GM08714 (cell line): ENCODE data around the gene GMIP.

ENCODE experiments used
- H3K4me3 ChIP-seq: fragments of 200-500 bp; sonication (Bioruptor generic); 2 replicates; pipeline ENCODE4 v1.5.1; 2014; ENCODE audit warnings: mild to moderate bottlenecking, low read length, inconsistent platforms
- ZNF274 ChIP-seq: IDR thresholded peaks from 2 replicates; pipeline ENCODE4 v1.6.1; 2012; ENCODE audit warnings: mild to moderate bottlenecking, low read depth, low read length

Gene GMIP

DNA sequence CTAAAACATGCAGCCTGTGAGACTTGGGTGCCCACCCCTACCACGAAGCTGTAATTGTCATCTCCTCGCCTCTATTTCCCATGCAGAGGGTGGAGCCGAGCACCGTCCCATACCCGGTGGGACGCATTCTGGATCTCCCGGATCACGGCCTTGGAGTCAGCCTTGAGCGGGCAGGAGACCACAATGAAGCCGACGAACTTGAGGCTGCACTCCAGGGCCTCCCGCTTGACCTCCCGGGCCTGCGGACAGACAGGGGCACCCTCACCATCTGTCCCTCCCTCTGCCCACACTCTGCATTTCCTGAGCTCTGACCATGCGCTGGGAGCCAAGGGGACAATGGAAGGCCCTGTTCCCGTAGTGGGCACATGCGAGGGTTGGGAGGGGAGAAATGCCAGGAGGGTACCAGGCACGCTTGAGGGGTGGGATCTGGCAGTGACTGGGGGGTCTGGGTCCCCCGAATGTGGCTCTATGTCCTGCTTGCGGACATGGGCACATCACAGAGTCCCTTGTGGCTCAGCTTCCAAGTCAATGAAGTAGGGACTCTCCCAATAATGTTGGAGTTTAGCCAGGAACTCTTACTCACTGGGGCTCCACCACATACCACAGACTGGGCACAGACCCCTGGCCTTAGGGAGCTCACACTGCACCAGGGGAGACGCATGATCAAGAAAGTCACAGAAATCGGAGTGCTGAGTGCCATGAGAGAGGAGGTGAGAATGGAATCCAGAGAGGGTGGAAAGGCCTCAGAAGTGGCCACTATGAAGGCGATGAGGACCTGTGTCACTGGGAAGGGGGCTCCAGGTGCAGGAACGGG lies 9.2 kb upstream of the GMIP start:
- no peak overlapping the region for H3K4me3 ChIP-seq
- no peak for TF ChIP-seq ZNF274

DNA sequence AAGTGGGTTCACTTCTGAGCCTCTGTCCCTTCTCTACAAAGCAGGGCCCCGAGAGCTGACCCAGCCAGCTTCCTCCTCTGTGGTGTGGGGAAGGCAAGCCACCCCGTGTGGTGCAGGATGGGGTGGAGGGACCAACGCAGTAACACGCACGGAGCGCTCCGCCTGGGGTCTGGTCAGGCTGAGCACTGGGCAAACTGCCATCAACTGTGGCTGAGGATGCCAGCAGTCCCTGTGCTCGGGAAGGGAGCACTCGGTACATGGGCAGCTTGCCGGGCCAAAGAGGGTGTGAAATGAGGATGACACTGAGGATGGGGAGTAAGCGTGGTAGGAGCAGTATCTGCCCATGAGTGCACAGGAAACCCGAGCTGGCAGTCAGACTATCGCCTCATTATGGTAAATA lies 7.6 kb upstream of the GMIP start:
- no peak for TF ChIP-seq ZNF274
- H3K4me3 ChIP-seq: no peak overlapping the region

DNA sequence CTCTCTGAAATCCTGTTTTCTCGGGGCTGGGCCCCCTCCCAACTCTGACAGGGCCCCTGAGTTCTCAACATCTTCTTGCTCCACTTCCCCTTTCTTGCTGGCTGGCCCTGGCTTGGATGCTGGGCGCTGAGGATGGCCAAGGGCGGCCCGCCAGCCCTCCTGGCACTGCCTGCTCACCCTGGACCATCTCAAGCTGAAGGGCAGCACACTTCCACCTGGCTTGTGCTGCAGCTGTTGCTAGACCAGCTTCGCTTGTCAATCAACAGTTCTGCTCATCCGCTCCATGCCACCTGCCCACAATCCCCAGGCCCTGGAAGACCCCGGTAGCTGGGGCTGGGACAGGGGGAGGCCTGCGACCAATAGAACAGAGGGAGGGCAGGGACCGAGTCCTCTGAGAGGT lies 6.9 kb upstream of the GMIP start:
- no peak overlapping the region for H3K4me3 ChIP-seq
- TF ChIP-seq ZNF274: no peak

DNA sequence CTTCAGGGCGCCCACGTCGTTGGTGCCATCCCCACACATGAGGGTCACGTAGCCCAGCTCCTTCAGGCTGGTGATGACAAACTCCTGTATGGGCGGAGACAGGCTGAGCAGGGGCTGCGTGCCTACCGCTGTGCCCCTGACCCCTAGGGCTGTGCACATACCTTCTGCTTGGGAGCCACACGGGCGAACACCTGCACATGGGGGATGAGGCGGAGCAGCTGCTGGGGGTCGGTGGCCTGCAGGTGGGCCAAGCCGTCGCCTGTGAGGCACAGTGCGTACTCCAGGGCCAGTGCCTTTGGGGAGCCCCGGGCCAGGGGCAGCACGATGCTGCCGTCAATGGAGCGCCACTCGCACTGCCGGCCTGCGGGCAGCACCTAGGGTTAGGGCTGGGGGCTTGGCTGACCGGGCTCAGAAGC lies 6.1 kb upstream of the GMIP start:
- no peak for TF ChIP-seq ZNF274
- no peak overlapping the region for H3K4me3 ChIP-seq

DNA sequence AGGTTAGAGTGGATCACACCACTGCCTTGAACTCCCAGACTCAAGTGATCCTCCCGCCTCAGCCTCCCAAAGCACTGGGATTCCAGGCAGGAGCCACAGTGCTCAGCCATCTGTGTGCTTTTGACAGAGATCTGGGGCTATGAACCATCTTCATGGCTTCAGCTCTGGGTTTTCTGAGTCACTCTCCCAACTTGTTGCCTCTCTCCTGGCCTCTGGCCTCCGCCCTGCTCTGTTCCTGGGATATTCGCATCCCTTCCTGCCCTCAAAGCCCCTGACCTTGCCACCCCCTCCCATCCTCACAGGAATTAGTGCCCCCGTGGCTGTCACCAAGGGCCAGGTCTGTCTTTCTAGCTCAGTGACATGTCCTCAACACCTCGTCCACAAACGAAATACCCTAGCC lies 5.7 kb upstream of the GMIP start:
- H3K4me3 ChIP-seq: no peak overlapping the region
- no peak for TF ChIP-seq ZNF274

DNA sequence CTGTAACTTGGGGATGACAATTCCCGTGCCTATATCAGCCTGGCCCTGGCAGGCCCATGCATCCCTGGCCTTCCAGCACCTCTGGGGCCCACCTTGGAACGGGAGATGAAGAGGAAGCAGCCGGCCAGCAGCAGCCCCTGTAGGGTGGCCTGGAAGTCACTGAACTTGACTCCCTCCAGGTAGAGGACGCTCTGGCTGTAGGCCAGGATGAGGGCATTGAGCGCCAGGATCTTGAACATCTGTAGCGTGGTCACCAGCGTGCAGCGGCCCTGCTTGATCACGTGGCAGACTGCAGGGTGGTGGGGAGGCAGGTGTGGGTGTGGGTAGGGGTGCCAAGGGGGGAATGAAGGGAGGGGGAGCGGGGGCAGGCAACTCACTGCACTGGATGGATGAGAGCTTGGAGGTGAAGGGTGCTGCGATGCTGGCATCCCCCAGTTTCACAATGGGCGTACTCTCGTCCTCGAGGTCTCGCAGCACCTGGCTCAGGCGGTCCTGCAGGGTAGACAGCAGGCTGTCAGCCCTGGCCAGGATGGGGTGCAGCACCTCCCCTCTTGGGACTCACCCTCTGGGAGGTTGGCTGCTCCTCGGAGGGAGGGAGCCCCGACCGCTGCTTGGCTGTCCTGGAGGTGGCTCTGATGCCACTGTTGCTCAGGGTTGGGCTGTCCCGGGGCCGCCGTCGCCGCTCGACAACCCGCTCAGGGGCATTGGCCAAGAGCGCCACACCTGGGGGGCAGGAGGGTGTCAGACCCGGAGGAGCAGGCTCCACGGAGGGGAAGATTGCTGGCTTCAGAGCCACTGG lies 3.8 kb upstream of the GMIP start:
- H3K4me3 ChIP-seq: no peak overlapping the region
- no peak for TF ChIP-seq ZNF274

DNA sequence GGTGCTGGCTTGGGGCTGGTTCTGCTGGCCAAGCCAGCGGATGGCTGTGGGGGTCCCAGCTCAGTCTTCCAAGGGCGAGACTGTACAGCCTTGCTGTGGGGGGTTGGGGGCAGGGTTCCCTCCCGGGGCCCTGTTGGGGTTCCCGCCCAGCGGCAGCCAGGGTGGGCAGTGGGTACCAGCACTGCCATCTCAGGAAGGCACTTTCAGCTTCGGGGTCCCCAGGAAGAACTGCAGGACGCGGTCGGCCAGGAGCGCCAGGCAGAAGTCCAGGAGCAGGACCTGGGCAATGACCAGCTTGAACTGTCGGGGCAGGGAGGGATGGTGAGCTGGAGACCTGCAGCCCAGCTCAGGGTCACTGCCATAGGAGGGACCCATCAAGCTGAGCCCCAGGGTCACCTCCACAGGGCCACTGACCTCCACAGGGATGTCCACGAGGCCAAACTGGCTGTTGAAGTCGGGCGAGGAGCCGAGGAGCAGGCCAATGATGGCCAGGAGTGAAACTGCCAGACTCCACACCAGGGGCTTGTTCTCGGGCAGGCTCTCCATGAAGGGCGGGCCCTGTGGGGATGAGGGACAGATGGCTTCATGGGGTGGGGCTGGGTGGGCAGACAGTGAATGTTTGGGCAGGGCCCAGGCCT lies 1.9 kb upstream of the GMIP start:
- TF ChIP-seq ZNF274: no peak
- H3K4me3 ChIP-seq: no peak overlapping the region

DNA sequence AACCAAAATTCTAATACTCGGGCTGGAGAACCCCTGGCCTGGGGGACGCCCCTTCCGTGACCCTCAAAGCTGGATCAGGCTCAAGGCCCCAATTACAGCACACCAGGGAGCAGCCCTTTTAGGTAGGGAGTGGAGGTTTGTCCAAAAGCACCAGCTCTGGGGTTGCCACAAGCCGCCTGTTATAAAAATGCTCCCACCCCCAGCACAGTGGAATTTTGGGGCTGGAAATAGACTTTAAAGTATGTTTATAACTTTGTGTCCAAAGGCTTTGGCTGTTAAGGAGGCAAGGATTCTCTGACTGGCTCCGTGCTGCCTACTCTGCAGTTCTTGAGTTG lies 564 bp upstream of the GMIP start:
- peak overlapping the region; percentile 70; the same call in 1 of the 2 replicates for H3K4me3 ChIP-seq
- TF ChIP-seq ZNF274: no peak

DNA sequence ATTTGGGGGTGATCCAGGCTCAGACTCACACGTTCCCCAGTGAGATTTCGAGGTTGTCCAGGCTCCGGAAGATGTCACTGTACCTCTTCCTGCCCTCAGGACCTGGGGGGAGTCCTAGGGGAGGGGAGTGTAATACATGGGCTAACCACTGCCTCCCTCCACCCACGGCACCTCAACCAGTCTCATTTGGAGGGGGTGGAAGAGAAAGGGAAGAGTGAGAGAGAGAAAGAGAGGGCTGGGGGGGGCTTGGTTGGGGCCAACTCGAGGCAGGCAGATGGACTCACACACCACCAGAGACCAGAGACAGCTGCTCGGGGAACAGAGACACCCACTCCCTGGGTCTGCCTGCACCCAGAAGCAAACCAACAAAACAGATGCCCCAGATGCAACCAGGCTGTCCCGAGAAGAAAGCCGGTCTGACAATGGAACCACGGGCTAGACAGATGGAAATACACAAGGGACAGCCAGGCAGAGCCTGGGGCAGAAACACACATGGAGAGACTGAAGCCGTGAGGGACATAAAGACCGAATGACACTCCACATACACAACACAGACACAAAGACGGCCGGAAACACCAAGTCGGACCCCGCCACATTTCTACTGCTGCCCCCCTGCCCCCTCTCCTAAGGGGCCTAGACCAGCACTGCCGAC lies 825 bp downstream of the GMIP start:
- H3K4me3 ChIP-seq: peak overlapping the region; percentile 70
- TF ChIP-seq ZNF274: no peak

DNA sequence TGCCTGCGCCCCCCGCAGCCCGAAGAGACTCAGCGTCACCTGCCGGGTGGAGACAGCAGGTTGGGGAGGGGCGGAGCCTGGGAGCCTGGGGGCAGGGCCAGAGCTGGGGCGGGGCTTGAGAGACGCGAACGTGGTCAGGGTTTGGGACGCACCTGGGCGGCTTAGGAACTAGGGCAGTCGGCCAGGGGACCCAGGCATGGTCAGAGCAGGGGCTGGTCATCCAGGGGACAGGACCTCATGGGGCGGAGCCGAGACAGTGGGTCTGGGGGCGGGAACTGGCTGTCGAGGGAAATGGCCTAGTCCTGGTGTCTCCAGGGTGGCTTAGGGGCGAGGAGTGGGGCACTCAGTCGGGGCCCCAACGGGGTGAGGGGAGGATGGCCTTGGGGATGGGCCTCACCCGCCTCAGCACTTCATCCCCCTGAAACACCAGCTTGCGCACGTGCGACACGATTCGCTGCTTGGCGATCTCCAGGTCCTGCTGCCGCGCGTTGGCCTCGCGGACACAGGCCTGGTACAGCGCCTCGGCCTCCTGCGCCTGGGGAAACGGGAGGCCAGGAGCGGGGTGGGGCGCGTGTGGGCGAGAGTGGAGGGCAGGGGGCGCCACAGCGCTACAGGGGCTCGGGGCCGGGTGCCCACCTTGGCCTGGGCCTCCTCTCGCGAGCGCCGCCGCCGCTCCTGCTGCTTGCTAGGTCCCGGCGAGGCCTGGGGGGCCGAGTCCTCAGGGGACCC lies 5.8 kb downstream of the GMIP start:
- TF ChIP-seq ZNF274: no peak
- no peak overlapping the region for H3K4me3 ChIP-seq

DNA sequence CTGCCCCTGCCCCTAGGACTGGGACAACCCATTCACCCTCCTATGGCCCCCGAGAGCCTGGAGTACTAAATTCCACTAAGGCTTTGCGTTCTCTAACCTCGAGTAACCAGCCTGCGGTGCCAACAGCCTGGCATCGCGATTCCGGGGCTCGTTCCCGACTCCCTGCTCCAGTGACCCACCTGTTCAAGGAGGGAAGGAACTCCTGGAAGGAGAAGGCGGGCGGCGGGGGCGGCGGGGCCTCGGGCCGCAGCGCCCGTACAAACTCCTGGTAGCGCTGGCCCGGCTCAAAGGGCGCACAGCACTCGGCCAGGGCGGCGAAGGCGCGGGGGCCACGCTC lies 6.3 kb downstream of the GMIP start:
- TF ChIP-seq ZNF274: no peak
- H3K4me3 ChIP-seq: no peak overlapping the region

DNA sequence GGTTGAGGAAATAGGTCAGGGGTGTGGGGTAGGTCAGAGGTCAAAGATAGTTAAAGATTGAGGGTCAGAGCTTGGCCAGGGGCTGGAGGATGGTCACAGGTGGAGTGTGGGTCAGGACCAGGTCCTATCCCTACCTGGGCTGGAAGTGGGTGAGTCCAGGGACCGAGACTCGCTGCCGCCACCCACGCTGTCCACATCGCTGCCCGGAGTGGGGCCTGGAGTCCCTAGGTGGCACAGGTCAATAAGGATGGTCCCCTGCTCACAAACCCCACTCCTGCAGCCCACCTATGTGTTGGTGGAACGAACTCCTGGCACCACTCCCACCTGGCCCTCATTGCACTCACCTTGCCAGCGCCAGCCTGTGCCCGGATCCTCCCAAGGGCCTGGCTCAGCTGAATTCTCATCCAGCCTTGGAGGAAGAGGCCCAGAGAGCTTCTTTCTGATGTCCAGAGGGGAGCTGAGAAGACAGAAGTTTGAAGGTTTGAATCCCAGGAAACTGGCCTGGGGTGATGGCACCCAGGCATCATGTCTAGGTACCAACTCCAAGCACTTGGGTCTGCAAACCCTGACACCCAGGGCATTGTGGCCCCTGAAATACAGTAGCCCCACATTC lies 6.8 kb downstream of the GMIP start:
- no peak overlapping the region for H3K4me3 ChIP-seq
- no peak for TF ChIP-seq ZNF274

DNA sequence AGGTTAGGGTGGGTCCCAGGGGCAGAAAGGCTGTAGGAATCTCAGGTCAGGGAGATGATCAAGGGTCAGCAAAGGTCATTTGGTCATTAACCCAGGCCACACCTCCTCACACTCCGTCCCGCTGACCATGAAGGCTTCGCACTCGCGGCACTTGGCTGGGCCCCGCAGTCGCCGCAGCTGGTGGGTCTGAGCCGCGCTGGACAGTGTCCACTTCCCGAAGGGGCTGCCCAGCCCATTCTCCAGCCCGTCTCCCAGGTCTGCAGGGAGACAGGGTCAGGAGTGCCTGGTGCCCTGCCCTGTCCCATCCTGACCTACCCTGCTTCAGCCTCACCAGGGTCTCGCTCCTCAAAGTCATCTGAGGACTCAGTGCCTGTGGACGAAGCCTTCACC lies 8.1 kb downstream of the GMIP start:
- no peak overlapping the region for H3K4me3 ChIP-seq
- TF ChIP-seq ZNF274: no peak
